Endodermal cell (in vitro differentiated cells): ENCODE data around the gene XXYLT1. TPM values are rescaled to one million over a fixed set of nuclear protein-coding genes. Genes with fewer than 3 reads are reported as not detected.

Experiments used
- DNase-seq: peaks from one replicate; pipeline ENCODE4 v3.0.0-alpha.2; 2017
- H3K27ac ChIP-seq: 2 replicates; pipeline ENCODE4 v1.5.1; 2013; ENCODE audit warnings: mild to moderate bottlenecking, low read depth, low read length, moderate library complexity
- H3K27me3 ChIP-seq: 2 replicates; pipeline ENCODE4 v1.6.1; 2013; ENCODE audit warnings: mild to moderate bottlenecking, low read length, moderate library complexity; ENCODE audit not compliant: insufficient read depth, control insufficient read depth, poor library complexity, severe bottlenecking
- H3K36me3 ChIP-seq: 2 replicates; pipeline ENCODE4 v1.7.0; 2013; ENCODE audit warnings: mild to moderate bottlenecking, low read length, moderate library complexity; ENCODE audit not compliant: control insufficient read depth, insufficient read depth
- H3K4me1 ChIP-seq: one replicate; pipeline ENCODE4 v1.7.0; 2013; ENCODE audit warnings: low read length; ENCODE audit not compliant: control insufficient read depth, insufficient read depth
- H3K4me3 ChIP-seq: 2 replicates; pipeline ENCODE4 v1.5.1; 2013; ENCODE audit warnings: mild to moderate bottlenecking, low read length, moderate library complexity
- H3K9ac ChIP-seq: 2 replicates; pipeline ENCODE4 v1.6.1; 2013; ENCODE audit warnings: mild to moderate bottlenecking, low read length, moderate library complexity; ENCODE audit not compliant: poor library complexity, severe bottlenecking; ENCODE audit errors: extremely low read depth
- H3K9me3 ChIP-seq: 2 replicates; pipeline ENCODE4 v1.6.1; 2013; ENCODE audit warnings: mild to moderate bottlenecking, low read length, moderate library complexity; ENCODE audit not compliant: control insufficient read depth
- H3K27ac Mint-ChIP-seq: 2 replicates; pipeline ENCODE4 v1.8.0; 2020; ENCODE audit warnings: mixed read lengths
- H3K27me3 Mint-ChIP-seq: 2 replicates; pipeline ENCODE4 v1.8.0; 2021; ENCODE audit warnings: mild to moderate bottlenecking, mixed read lengths; ENCODE audit not compliant: insufficient read depth
- H3K36me3 Mint-ChIP-seq: 2 replicates; pipeline ENCODE4 v1.8.0; 2020; ENCODE audit warnings: low read depth, mixed read lengths
- H3K4me1 Mint-ChIP-seq: 2 replicates; pipeline ENCODE4 v1.8.0; 2020; ENCODE audit warnings: mixed read lengths
- H3K4me3 Mint-ChIP-seq: 2 replicates; pipeline ENCODE4 v1.8.0; 2020; ENCODE audit warnings: mild to moderate bottlenecking, moderate library complexity, mixed read lengths
- H3K9me3 Mint-ChIP-seq: 2 replicates; pipeline ENCODE4 v1.8.0; 2020; ENCODE audit warnings: mild to moderate bottlenecking, mixed read lengths
- CTCF ChIP-seq: fragments of 200-600 bp; sonication (generic); conservative IDR thresholded peaks from 2 replicates; pipeline ENCODE4 v1.5.0; 2021; ENCODE audit warnings: antibody characterized with exemption, mild to moderate bottlenecking
- WGBS, 2 experiments: methylation state at CpG; one replicate each; pipeline versions ENCODE4 v1.1.5 to v1.1.7; 2013; ENCODE audit warnings: missing lambda C conversion rate in 2 of 2, mixed read lengths in 1 of 2; ENCODE audit not compliant: insufficient coverage in 1 of 2, insufficient read length in 1 of 2; 5-methylcytosine and 5-hydroxymethylcytosine counted together
- total RNA-seq, 2 donors: library from RNA; stranded (reverse); fragmentation: NEBNext Ultra II Directional in 1 of 2; extraction: Animal tissue kit (Norgen Biotek cat#: 25700) in 1 of 2; gene quantifications; 2 replicates in 1 of 2; 3 replicates in 1 of 2; pipeline ENCODE4 v1.2.1, GENCODE V29; 2021

Gene XXYLT1
- total RNA-seq, 2 donors from 2014 or later, result 35.5 to 38.3 TPM

GRCh38 chr3:195113536-195114425 is 157.2 kb downstream of the XXYLT1 start:
- Mint-ChIP-seq H3K27me3 (no peaks in the 10 kb centered on the region), H3K27ac (no peak overlapping the region), H3K9me3 (no peaks in the 10 kb centered on the region), H3K36me3 (no peaks in the 10 kb centered on the region), H3K4me3 (no peak overlapping the region), H3K4me1 (peaks cover 40% of the 10 kb centered on the region)
- DNase-seq, result no peak
- no peak for TF ChIP-seq CTCF
- no peak overlapping the region for H3K9ac ChIP-seq
- WGBS, 2 experiments, result 94 to 98% methylated on average over 7 to 14 of the region's 14 CpGs
- no peak overlapping the region for H3K27ac ChIP-seq
- no peak overlapping the region for H3K4me3 ChIP-seq
- no peaks in the 10 kb centered on the region for H3K27me3 ChIP-seq
- H3K9me3 ChIP-seq, result no peaks in the 10 kb centered on the region
- peaks cover 4% of the 10 kb centered on the region for H3K36me3 ChIP-seq
- peaks cover 24% of the 10 kb centered on the region for H3K4me1 ChIP-seq

GRCh38 chr3:195113048-195113447 is 157.9 kb downstream of the XXYLT1 start:
- Mint-ChIP-seq H3K27me3 (no peaks in the 10 kb centered on the region), H3K4me1 (peaks cover 33% of the 10 kb centered on the region), H3K4me3 (no peak overlapping the region), H3K9me3 (no peaks in the 10 kb centered on the region), H3K27ac (peak overlapping the region; percentile 19), H3K36me3 (no peaks in the 10 kb centered on the region)
- Histone ChIP-seq H3K27ac (no peak overlapping the region), H3K9ac (no peak overlapping the region), H3K4me1 (peaks cover 17% of the 10 kb centered on the region), H3K27me3 (no peaks in the 10 kb centered on the region), H3K4me3 (no peak overlapping the region), H3K36me3 (peaks cover 4% of the 10 kb centered on the region), H3K9me3 (no peaks in the 10 kb centered on the region)
- no peak for TF ChIP-seq CTCF
- no peak for DNase-seq
- 94 to 96% methylated on average over 14 of the region's 14 CpGs for WGBS, 2 experiments

GRCh38 chr3:195112361-195112791 is 158.6 kb downstream of the XXYLT1 start:
- no peak overlapping the region for H3K4me3 Mint-ChIP-seq
- WGBS, 2 experiments, result 79 to 81% methylated on average over 3 to 22 of the region's 22 CpGs
- Histone ChIP-seq H3K27ac (no peak overlapping the region), H3K36me3 (peaks cover 4% of the 10 kb centered on the region), H3K4me1 (peaks cover 12% of the 10 kb centered on the region), H3K4me3 (no peak overlapping the region), H3K9ac (no peak overlapping the region), H3K27me3 (no peaks in the 10 kb centered on the region), H3K9me3 (no peaks in the 10 kb centered on the region)
- no peaks in the 10 kb centered on the region for H3K36me3 Mint-ChIP-seq
- H3K27me3 Mint-ChIP-seq, result no peaks in the 10 kb centered on the region
- no peak for TF ChIP-seq CTCF
- peaks cover 26% of the 10 kb centered on the region for H3K4me1 Mint-ChIP-seq
- no peaks in the 10 kb centered on the region for H3K9me3 Mint-ChIP-seq
- no peak overlapping the region for H3K27ac Mint-ChIP-seq
- DNase-seq, result no peak
